ENCODE data around the gene SLAIN2.

SLAIN2 gene

GRCh38 chr4:48334900-48335384, 6.4 kb upstream of the SLAIN2 start:
- no peak for DNase-seq

- peak; percentile 46 for DNase-seq
These were observed 5.0 kb upstream of the SLAIN2 start for GRCh38 chr4:48336146-48336870.

GRCh38 chr4:48337731-48338130, 3.6 kb upstream of the SLAIN2 start:
- DNase-seq, result no peak

GRCh38 chr4:48339642-48340041, 1.7 kb upstream of the SLAIN2 start:
- no peak for DNase-seq

DNA sequence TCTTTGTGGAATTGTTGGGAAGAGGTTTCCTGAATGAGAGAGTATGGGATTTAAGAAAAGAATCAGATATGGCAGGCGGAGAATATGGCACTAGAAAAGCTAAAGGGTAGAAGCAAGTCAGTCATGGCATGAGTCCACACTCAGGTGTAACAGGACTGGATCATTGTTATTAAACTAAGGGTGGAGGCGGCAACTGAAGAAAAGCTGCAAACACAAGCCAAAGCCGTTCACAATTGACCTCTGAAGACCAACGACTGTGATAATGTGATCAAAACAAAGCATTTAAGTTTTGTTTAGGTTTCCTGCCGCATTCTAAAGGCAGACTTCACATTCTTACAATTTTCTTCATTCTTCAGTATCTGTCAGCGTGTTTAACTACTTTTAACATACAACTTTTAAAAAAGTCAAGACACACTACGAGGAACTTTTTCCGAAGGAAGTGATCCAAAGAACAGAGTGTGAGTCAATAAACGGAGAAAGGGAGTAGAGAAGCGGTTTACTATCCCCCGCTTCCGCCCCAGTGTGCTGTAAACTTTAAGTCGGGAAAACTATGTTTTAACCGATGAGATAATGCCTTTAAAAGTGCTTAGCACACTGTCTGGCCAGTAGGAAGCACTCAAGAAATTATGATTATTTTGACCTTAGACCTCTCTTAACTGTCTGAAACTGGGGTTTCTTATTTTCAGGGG, 909 bp upstream of the SLAIN2 start:
- DNase-seq, result peak; percentile 78

- peak; percentile 46 for DNase-seq
These were observed 662 bp downstream of the SLAIN2 start for GRCh38 chr4:48341776-48342605.

- DNase-seq, result no peak
These were observed 1.2 kb downstream of the SLAIN2 start for GRCh38 chr4:48342606-48342880.

- DNase-seq, result no peak
These were observed 1.7 kb downstream of the SLAIN2 start for GRCh38 chr4:48343035-48343434.

GRCh38 chr4:48343551-48343950, 2.2 kb downstream of the SLAIN2 start:
- DNase-seq, result peak; percentile 40

GRCh38 chr4:48345542-48345941, 4.2 kb downstream of the SLAIN2 start:
- DNase-seq, result no peak

- peak; percentile 36 for DNase-seq
These were observed 5.3 kb downstream of the SLAIN2 start for GRCh38 chr4:48346594-48346993.

GRCh38 chr4:48347282-48347921, 6.1 kb downstream of the SLAIN2 start:
- DNase-seq, result no peak

- DNase-seq, result no peak
These were observed 9.5 kb downstream of the SLAIN2 start for GRCh38 chr4:48350871-48351270.

DNA sequence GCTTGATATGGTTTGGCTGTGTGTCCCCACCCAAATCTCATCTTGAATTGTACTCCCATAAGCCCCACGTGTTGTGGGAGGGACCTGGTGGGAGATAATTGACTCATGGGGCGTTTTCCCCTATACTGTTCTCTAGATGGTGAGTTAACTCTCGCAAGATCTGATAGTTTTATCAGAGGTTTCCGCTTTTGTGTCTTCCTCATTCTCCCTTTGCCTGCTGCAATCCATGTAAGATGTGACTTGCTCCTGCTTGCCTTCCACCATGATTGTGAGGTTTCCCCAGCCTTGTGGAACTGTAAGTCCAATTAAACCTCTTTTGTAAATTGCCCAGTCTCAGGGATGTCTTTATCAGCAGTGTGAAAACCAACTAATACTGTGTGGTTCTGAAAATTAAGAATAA, 11.5 kb downstream of the SLAIN2 start:
- no peak for DNase-seq

GRCh38 chr4:48356355-48356754, 15.0 kb downstream of the SLAIN2 start:
- no peak for DNase-seq

- peak; percentile 90 for DNase-seq
These were observed 19.1 kb downstream of the SLAIN2 start for GRCh38 chr4:48360285-48361011.

- peak; percentile 10 for DNase-seq
These were observed 19.7 kb downstream of the SLAIN2 start for GRCh38 chr4:48361012-48361400.

GRCh38 chr4:48366611-48367010, 25.3 kb downstream of the SLAIN2 start:
- DNase-seq, result no peak

- DNase-seq, result no peak
These were observed 25.7 kb downstream of the SLAIN2 start for GRCh38 chr4:48367016-48367415.

GRCh38 chr4:48368389-48368788, 27.1 kb downstream of the SLAIN2 start:
- no peak for DNase-seq

DNA sequence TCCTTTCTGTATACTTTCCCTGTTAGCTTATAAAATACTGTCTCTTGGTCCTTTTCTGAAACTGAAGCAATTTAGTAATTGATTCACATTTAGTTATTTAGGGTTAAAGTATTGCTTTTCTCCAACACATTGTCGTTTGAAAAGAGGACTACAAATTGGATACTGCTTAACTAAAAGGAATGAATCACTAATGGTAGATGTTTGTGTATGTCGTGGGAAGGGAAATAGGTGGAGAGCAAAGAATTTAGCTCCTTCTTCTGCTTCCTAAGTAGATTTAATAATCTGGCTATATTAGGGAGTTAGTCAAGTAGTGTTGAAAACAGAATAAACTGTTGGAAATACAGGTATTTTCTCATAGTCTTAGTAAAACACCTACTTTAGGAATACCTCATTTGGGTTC, 27.9 kb downstream of the SLAIN2 start:
- DNase-seq, result peak; percentile 23

DNA sequence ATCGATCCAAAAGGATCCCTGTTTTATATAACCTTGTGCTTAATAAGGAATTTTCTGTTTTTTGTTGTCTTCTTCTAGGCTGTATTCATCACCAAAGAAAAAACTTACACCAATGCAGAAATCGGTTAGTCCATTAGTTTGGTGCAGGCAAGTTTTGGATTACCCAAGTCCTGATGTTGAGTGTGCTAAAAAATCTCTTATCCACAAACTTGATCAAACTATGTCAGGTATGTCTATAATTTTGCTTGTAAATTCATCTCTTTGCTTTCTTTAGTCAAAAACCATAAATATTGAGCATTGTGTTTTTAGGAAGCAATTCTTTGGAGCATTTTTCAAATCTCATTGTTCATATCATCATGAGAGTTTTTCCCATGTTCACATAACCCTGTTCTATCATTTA, 28.4 kb downstream of the SLAIN2 start:
- DNase-seq, result no peak
